IPS-18c (cell line): ENCODE results near the gene RICTOR.

Source experiments
- H3K4me3 ChIP-seq: 2 replicates; pipeline ENCODE4 v1.7.0; 2013; ENCODE audit warnings: low read depth, mild to moderate bottlenecking, low read length, moderate library complexity; ENCODE audit not compliant: insufficient read depth
- H3K9me3 ChIP-seq: one replicate; pipeline ENCODE4 v1.6.1; 2013; ENCODE audit warnings: mild to moderate bottlenecking, low read length, moderate library complexity; ENCODE audit not compliant: control insufficient read depth, insufficient read depth

The RICTOR gene

GRCh38 chr5:38889424-38889823 lies 184.8 kb downstream of the RICTOR start:
- Histone ChIP-seq H3K9me3 (peaks cover 2% of the 10 kb centered on the region), H3K4me3 (no peak overlapping the region)

GRCh38 chr5:38888041-38888440 lies 186.2 kb downstream of the RICTOR start:
- peaks cover 2% of the 10 kb centered on the region for H3K9me3 ChIP-seq
- no peak overlapping the region for H3K4me3 ChIP-seq
